Stomach (tissue), 9 donors: ENCODE data around the gene FMN1. TPM values are rescaled to one million over a fixed set of nuclear protein-coding genes. Genes with fewer than 3 reads are reported as not detected.

Experiments
- DNase-seq, 2 donors: peaks; one replicate each; pipeline versions ENCODE4 v3.0.0 to v3.0.0-alpha.2; 2013 to 2019
- H3K27ac ChIP-seq, 5 donors: fragments of 200-600 bp in 4 of 5; sonication (generic) in 4 of 5; one replicate each; pipeline ENCODE4 v1.5.1; 2013 to 2019; ENCODE audit warnings: mild to moderate bottlenecking in 1 of 5, moderate library complexity in 1 of 5
- H3K27me3 ChIP-seq, 3 donors: fragments of 200-600 bp; sonication (generic); one replicate each; pipeline ENCODE4 v1.5.1; 2017 to 2019; ENCODE audit warnings: mixed run types in 1 of 3
- H3K36me3 ChIP-seq, 4 donors: fragments of 200-600 bp; sonication (generic); 1 replicate in 3 of 4; 2 replicates in 1 of 4; pipeline ENCODE4 v1.5.1; 2016 to 2019
- H3K4me1 ChIP-seq, 4 donors: fragments of 200-600 bp; sonication (generic); one replicate each; pipeline ENCODE4 v1.5.1; 2016 to 2019
- H3K4me3 ChIP-seq, 4 donors: fragments of 200-600 bp; sonication (generic) in 3 of 4; one replicate each; pipeline ENCODE4 v1.5.1; 2016 to 2019; ENCODE audit warnings: mild to moderate bottlenecking in 1 of 4
- H3K9me3 ChIP-seq, 4 donors: fragments of 200-600 bp; sonication (generic); one replicate each; pipeline ENCODE4 v1.5.1; 2016 to 2019
- CTCF ChIP-seq, 7 experiments: fragments of 450-650 bp in 4 of 7; fragments of 200-600 bp in 3 of 7; sonication (generic) in 3 of 7; IDR thresholded peaks; one replicate each; pipeline ENCODE4 v1.5.1; 2016 to 2019; ENCODE audit warnings: antibody characterized with exemption in 7 of 7, control low read depth in 2 of 7, mild to moderate bottlenecking in 1 of 7
- EP300 ChIP-seq: sonication (generic); formaldehyde crosslinking; IDR thresholded peaks from one replicate; pipeline ENCODE4 v1.6.1; 2017; ENCODE audit warnings: antibody characterized with exemption
- POLR2A ChIP-seq, 4 donors: fragments of 450-650 bp; IDR thresholded peaks; one replicate each; pipeline ENCODE4 v1.6.1; 2016; ENCODE audit warnings: antibody characterized with exemption in 4 of 4, control low read depth in 2 of 4, mild to moderate bottlenecking in 1 of 4, moderate library complexity in 1 of 4
- POLR2AphosphoS5 ChIP-seq, 3 donors: sonication (generic); formaldehyde crosslinking; IDR thresholded peaks; one replicate each; pipeline ENCODE4 v1.6.1; 2016; ENCODE audit warnings: antibody characterized with exemption in 3 of 3
- WGBS, 5 donors: extraction: QIAGEN DNeasy Blood & Tissue Kit in 3 of 5; methylation state at CpG; one replicate each; pipeline versions ENCODE4 v1.1.5 to v1.1.7; 2013 to 2018; 5-methylcytosine and 5-hydroxymethylcytosine counted together
- intact Hi-C: fragments of 100-400 bp; cut with DNase I; formaldehyde crosslinking; loops from one replicate; pipeline ENCODE4 v1.15.1; 2023; ENCODE audit warnings: low total_unique reads
- polyA plus RNA-seq, 3 donors: library from polyadenylated mRNA; stranded (reverse); fragments of 200-250 nt; gene quantifications; one replicate each; pipeline ENCODE4 v1.2.3, GENCODE V29; 2013
- total RNA-seq, 5 donors: library from RNA; depleted of rRNA; stranded (reverse); fragments of >200 nt; gene quantifications; one replicate each; pipeline versions ENCODE4 v1.1.0 to v1.2.3, GENCODE V29; 2014 to 2016
- donor health status: healthy with polysubstance abuse.
- donor health status: Bipolar disorder and iron deficiency.
- donor health status: healthy.

The FMN1 gene
- total and polyA plus RNA-seq, 8 donors: 0.40 to 58.0 (median 22.9) TPM

GRCh38 chr15:32833379-32833821 is 361.1 kb downstream of the FMN1 start:
- DNase-seq: no peak
- Histone ChIP-seq H3K27ac (no peak overlapping the region), H3K4me1 (peaks cover 0 to 4% (median 0%) of the 10 kb centered on the region in 4 donors), H3K36me3 (no peaks in the 10 kb centered on the region), H3K4me3 (no peak overlapping the region), H3K9me3 (no peaks in the 10 kb centered on the region), H3K27me3 (no peaks in the 10 kb centered on the region)
- intact Hi-C loops: no loop called here
- WGBS, 5 donors: 82 to 96% (median 95%) methylated on average over 1 of the region's 1 CpG
- TF ChIP-seq EP300 (no peak), POLR2A (IDR thresholded peaks at IDR 0.05) (no peak), CTCF (IDR thresholded peaks at IDR 0.05) (no peak), POLR2AphosphoS5 (IDR thresholded peaks at IDR 0.05) (no peak)

GRCh38 chr15:32831485-32831884 is 363.0 kb downstream of the FMN1 start:
- H3K27ac ChIP-seq: no peak overlapping the region
- no peak for DNase-seq
- H3K4me3 ChIP-seq: no peak overlapping the region
- H3K36me3 ChIP-seq: no peaks in the 10 kb centered on the region
- intact Hi-C loops: no loop called here
- no peaks in the 10 kb centered on the region for H3K27me3 ChIP-seq
- H3K4me1 ChIP-seq: no peaks in the 10 kb centered on the region
- no peak for TF ChIP-seq POLR2A (IDR thresholded peaks at IDR 0.05)
- no peak for TF ChIP-seq CTCF (IDR thresholded peaks at IDR 0.05)
- TF ChIP-seq EP300: no peak
- TF ChIP-seq POLR2AphosphoS5 (IDR thresholded peaks at IDR 0.05): no peak
- no peaks in the 10 kb centered on the region for H3K9me3 ChIP-seq
- WGBS, 5 donors: 62 to 78% (median 64%) methylated on average over 1 of the region's 1 CpG

- no peak for TF ChIP-seq POLR2AphosphoS5 (IDR thresholded peaks at IDR 0.05)
- TF ChIP-seq POLR2A (IDR thresholded peaks at IDR 0.05): no peak
- TF ChIP-seq CTCF (IDR thresholded peaks at IDR 0.05): no peak
- no peak for TF ChIP-seq EP300
- H3K4me1 ChIP-seq: no peaks in the 10 kb centered on the region
- DNase-seq: no peak
- no peaks in the 10 kb centered on the region for H3K36me3 ChIP-seq
- H3K9me3 ChIP-seq: no peaks in the 10 kb centered on the region
- no peak overlapping the region for H3K4me3 ChIP-seq
- H3K27ac ChIP-seq: no peak overlapping the region
- WGBS, 5 donors: 83 to 100% (median 91%) methylated on average over 1 of the region's 1 CpG
- intact Hi-C loops: no loop called here
- no peaks in the 10 kb centered on the region for H3K27me3 ChIP-seq
Measured at GRCh38 chr15:32830241-32830640, 364.3 kb downstream of the FMN1 start.

GRCh38 chr15:32829436-32829835 is 365.1 kb downstream of the FMN1 start:
- 88 to 96% (median 93%) methylated on average over 2 of the region's 2 CpGs for WGBS, 5 donors
- intact Hi-C loops: no loop called here

GRCh38 chr15:32828507-32829186 is 365.9 kb downstream of the FMN1 start:
- no peaks in the 10 kb centered on the region for H3K4me1 ChIP-seq
- 65 to 72% (median 72%) methylated on average over 6 of the region's 6 CpGs for WGBS, 5 donors
- H3K27me3 ChIP-seq: no peaks in the 10 kb centered on the region
- no peaks in the 10 kb centered on the region for H3K36me3 ChIP-seq
- DNase-seq: no peak
- intact Hi-C loops: no loop called here
- no peaks in the 10 kb centered on the region for H3K9me3 ChIP-seq
- no peak overlapping the region for H3K4me3 ChIP-seq
- TF ChIP-seq CTCF (IDR thresholded peaks at IDR 0.05) (no peak), EP300 (no peak), POLR2AphosphoS5 (IDR thresholded peaks at IDR 0.05) (no peak), POLR2A (IDR thresholded peaks at IDR 0.05) (no peak)
- no peak overlapping the region for H3K27ac ChIP-seq

More at GRCh38 chr15:32829436-32829835, 365.1 kb downstream of the FMN1 start:
- no peaks in the 10 kb centered on the region for H3K9me3 ChIP-seq
- no peak overlapping the region for H3K27ac ChIP-seq
- H3K27me3 ChIP-seq: no peaks in the 10 kb centered on the region
- no peaks in the 10 kb centered on the region for H3K4me1 ChIP-seq
- TF ChIP-seq POLR2AphosphoS5 (IDR thresholded peaks at IDR 0.05): no peak
- no peak for TF ChIP-seq EP300
- no peak for DNase-seq
- H3K4me3 ChIP-seq: no peak overlapping the region
- H3K36me3 ChIP-seq: no peaks in the 10 kb centered on the region
